Measurements from ENCODE around the gene LHB. TPM values are rescaled to one million over a fixed set of nuclear protein-coding genes. Genes with fewer than 3 reads are reported as not detected.
"Not testable (repeated sequence)": the region's sequence is repeated elsewhere in the genome, so short reads cannot be mapped to it uniquely, and the experiment has no call there.

The LHB gene
- total RNA-seq, 1 donor from 2014 or later, result not detected

GRCh38 chr19:49038557-49039276 is 21.8 kb upstream of the LHB start:
- not testable (repeated sequence) for DNase-seq (ENCODE audit: low spot score)

DNA sequence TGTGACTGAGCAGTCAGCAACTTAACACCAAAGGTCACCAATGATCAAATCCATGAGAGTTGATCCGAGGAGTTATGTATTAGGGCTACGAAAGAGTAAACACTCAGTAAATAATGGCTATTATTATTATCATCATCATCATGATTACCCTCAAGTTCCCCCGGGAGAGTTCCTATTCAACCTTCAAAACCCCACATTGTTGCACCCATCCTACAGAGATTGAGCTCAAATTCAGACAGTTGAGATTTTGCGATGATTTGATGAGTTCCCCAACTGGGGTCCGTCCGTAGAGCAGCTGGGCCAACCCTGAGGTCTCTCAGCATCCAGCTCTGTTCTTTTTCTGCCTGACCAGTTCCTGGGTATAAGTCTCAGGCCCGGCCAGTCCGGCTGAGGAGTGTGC is 21.2 kb upstream of the LHB start:
- not testable (repeated sequence) for DNase-seq (ENCODE audit: low spot score)

DNA sequence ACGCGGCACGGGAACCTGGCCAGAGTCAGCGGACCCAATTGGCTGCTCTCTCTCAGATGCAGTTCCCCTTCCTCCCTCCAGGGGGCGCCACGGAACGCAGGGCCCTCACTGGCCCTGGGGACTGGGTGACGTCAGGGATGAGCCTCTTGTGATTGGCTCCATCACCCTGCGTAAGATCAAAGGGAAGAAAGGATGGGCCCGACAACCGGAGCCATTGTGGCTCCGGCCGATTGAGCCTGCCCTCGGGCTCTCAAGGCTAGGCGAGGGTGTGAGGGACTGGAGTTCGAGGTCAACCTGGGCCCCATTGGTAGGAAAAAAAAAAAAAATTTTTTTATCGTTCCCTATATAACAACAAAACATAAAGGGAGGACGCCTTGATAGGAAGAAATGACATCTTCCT is 19.9 kb upstream of the LHB start, which contains the start of gene CGB1:
TSS of gene CGB1 (minus strand) at position 81 of the 400 bp plus-strand sequence. CDS start 184 bp downstream, outside the sequence.
- DNase-seq (ENCODE audit: low spot score), result not testable (repeated sequence)

GRCh38 chr19:49031642-49032301 is 14.9 kb upstream of the LHB start, which contains the start of gene CGB2:
TSS of gene CGB2 (plus strand) at chr19:49031890. CDS start at chr19:49032096, 206 bp downstream.
- DNase-seq (ENCODE audit: low spot score), result not testable (repeated sequence)

DNA sequence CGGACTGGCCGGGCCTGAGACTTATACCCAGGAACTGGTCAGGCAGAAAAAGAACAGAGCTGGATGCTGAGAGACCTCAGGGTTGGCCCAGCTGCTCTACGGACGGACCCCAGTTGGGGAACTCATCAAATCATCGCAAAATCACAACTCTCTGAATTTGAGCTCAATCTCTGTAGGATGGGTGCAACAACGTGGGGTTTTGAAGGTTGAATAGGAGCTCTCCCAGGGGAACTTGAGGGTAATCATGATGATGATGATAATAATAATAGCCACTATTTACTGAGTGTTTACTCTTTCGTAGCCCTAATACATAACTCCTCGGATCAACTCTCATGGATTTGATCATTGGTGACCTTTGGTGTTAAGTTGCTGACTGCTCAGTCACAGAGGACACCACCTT is 13.4 kb upstream of the LHB start:
- DNase-seq (ENCODE audit: low spot score), result not testable (repeated sequence)

DNA sequence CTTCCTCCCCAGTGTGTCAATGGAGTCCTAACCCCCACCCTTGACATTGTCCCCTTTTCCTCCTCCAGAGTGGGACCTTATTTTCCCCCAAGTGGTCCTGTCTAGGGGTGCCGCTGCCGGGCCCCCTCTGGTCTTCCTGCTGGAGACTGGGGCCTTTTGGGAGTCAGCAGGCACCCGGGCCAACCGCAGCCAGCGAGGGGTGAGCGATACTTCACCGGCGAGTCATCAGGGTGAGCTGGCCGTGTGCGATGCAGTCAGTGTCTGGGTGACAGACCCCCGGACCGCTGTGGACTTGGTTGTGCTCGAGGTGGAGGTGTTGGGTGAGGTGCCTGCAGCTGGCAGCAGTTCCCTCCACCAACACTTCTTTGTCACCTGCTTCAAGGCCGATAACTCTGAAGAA is 12.9 kb upstream of the LHB start:
- DNase-seq (ENCODE audit: low spot score), result not testable (repeated sequence)

DNA sequence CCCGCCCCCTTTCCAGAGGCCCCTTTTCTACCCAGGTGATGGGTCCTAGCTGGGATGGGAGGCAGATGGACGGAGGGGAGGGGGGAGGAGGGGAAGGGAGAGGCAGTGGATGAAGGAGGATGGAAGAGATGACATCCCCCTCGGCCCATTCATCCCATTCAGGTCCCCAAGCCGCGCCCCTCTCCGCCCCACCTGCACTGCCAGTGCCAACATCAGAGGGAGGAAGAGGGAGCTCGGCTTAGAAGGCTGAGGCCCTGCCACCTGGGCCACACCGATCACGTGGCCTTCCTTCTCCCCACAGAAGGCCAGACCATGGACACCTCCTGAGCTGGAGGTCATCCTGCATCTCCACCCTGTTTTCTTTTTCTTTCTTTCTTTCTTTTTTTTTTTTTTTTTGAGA is 11.8 kb upstream of the LHB start:
- not testable (repeated sequence) for DNase-seq (ENCODE audit: low spot score)

GRCh38 chr19:49025599-49025998 is 8.7 kb upstream of the LHB start:
- DNase-seq (ENCODE audit: low spot score), result not testable (repeated sequence)

DNA sequence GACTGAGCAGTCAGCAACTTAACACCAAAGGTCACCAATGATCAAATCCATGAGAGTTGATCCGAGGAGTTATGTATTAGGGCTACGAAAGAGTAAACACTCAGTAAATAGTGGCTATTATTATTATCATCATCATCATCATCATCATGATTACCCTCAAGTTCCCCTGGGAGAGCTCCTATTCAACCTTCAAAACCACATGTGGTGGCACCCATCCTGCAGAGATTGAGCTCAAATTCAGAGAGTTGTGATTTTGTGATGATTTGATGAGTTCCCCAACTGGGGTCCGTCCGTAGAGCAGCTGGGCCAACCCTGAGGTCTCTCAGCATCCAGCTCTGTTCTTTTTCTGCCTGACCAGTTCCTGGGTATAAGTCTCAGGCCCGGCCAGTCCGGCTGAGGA is 8.2 kb upstream of the LHB start:
- not testable (repeated sequence) for DNase-seq (ENCODE audit: low spot score)

GRCh38 chr19:49024233-49024632 is 7.3 kb upstream of the LHB start, which contains the start of gene CGB3:
TSS of gene CGB3 (minus strand) at chr19:49024333. CDS start at chr19:49023971, 362 bp downstream.
- not testable (repeated sequence) for DNase-seq (ENCODE audit: low spot score)

DNA sequence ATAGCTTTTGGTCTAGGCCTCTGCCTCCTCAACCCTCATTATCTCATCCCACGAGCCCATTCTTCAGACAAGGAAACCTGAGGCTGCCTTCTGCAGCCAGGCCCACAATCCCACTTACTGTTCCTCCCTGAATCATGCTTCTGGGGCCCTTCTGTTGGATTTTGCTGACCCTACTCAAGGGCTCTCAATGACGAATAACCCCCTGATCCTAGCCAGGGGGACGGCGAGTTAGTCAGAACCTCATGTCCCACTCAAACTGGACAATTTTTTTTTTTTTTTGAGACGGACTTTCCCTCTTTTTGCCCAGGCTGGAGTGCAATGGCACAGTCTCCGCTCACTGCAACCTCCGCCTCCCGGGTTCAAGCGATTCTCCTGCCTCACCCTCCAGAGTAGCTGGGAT is 5.2 kb upstream of the LHB start:
- DNase-seq (ENCODE audit: low spot score), result no peak

DNA sequence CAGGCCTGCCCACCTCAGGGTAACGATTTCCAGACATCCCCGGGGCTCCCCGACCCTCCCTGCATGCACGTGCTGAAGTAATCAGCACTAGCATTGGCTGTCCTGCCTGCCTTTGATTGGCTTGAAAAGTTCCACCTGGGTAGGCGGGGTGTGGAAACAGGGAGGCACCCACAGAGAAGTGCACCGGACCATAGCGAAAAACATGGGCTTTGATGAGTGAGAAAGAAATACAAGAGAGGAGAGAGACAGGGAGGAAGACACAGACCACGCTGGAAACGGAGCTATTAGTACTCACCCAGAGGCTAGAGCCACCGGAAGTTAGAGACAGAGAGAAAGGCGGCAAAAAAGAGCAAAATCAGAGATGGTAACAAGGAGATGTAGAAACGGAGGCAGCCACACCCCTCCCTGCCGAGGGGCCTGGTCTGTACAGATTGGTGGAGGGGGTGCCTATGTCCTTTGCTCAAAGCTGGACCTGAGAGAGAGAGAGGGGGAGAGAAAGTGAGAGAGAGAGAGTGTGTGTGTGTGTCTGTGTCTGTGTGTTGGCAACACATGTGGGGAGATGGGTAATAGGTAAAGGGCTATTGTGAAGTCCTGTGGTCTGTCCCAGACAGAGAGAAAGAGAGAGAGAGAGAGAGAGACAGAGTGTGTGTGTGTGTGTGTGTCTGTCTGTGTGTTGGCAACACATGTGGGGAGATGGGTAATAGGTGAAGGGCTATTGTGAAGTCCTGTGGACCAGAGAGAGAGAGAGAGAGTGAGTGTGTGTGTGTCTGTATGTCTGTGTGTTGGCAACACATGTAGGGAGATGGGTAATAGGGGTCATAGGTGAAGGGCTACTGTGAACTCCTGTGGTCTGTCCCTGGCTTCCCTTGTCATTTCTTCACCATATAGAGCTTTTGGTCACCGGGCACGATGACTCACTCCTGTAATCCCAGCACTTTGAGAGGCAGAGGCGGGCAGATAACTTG is 4.3 kb upstream of the LHB start:
- no peak for DNase-seq (ENCODE audit: low spot score)

GRCh38 chr19:49020342-49020741 is 3.5 kb upstream of the LHB start:
- no peak for DNase-seq (ENCODE audit: low spot score)

- DNase-seq (ENCODE audit: low spot score), result peak; percentile 73
These were observed 2.5 kb upstream of the LHB start for GRCh38 chr19:49019242-49019932.

DNA sequence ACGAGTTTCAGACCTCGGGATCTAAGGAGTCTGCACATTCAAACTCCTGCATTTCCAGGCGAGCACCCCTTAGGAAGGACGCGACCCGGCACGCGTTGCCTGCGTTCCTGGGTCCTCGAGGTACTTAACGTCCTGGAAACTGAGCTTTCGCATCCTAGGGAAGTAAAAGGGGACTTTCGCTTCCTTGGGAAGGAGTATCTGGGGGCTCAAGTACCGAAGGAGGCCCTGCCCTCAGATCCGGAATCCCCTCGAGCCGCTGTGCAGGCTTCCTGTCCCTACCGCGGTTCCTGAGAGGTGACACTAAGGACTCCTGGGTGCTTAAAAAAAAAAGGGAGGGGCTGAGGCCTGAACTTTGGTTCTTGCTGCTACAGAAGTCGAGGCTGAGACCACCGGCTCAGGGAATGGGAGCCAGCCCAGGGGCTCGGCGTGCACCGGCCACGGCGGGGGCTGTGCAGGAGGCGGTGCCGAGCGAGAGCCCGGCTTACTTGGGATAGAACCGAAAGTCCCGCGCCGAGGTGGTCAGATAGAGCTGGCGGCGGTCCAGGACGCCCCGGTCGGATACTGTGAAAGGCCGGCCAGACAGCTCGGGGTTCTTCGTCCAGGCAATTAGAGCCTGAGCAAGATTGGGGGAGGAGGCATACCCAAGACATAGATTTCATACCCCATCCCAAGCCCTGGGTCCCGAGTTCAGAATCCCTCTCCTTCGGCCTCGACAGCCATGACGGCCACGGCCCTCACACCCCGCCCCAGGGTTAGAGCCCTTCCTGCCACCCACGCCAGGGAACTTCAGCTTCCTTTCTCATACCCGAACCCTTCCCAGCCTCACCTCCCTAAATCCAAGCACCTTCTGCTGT is 1.7 kb upstream of the LHB start:
- not testable (repeated sequence) for DNase-seq (ENCODE audit: low spot score)

GRCh38 chr19:49017666-49018351 is 918 bp upstream of the LHB start:
- no peak for DNase-seq (ENCODE audit: low spot score)

- no peak for DNase-seq (ENCODE audit: low spot score)
These were observed 638 bp downstream of the LHB start for GRCh38 chr19:49016067-49016839.

DNA sequence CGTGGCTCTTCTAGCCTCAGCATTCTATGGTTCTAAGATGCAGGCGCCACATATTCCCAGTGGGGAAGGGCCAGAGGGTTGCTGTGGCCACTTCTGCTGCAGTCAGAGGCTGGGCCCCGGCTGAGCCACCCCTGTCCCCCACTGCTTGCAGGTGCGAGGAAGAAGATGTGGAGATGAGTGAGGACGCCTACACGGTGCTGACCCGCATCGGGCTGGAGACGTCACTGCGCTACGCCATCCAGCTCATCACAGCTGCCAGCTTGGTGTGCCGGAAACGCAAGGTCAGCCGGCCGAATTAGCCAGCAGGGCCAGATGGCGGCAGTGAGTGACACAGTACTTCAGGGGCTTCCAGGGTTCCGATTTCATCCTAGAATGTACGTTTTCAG is 2.0 kb downstream of the LHB start:
- no peak for DNase-seq (ENCODE audit: low spot score)

Measured in mucosa of gallbladder (tissue), 1 donor.